H4 (cell line): ENCODE results near the gene KCNMB2. TPM values are rescaled to one million over a fixed set of nuclear protein-coding genes. Genes with fewer than 3 reads are reported as not detected.
"Not testable (repeated sequence)": the region's sequence is repeated elsewhere in the genome, so short reads cannot be mapped to it uniquely, and the experiment has no call there.

Experiments used
- DNase-seq: peaks from one replicate; pipeline ENCODE4 v3.0.0-alpha.2; 2015; ENCODE audit warnings: low spot score
- total RNA-seq: library from RNA; depleted of rRNA; stranded (reverse); fragments of >200 nt; shearing (Covaris generic); gene quantifications from 2 replicates; pipeline ENCODE4 v1.2.3, GENCODE V29; 2014

The KCNMB2 gene
- total RNA-seq, 1 experiment from 2014 or later: not detected

DNA sequence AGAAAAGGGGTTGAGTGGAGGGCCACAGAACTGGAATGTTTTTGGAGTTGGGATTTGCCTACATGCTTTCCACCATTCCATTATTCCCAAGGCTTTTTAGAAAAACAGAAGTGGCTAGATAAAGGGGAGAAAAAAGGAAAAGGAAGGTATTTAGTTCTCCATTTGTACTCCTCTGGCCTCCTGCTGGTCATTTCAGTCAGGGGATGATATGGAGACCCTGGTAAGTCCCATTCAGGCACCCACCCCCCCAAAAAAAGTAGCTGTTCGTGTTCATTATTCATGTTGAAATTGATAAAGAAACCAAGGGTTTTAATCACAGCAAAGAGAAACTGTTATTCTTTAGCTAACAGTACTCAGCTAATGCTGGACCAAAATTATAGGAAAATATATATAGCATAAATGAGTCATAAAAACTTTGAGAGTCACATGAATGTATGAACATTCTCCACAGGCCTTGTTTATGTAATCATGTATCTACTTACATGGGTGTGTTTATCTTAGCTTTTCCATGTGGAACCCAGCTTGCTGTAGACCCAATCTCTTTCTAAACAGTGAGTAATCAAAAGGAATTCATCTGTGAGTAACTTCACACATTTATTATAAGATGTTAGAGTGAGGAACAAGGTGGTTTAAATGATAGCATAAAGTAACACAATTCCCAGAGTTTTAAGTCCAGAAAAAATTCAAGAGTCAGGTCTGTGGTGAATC is 167.2 kb downstream of the KCNMB2 start:
- peak; percentile 97 for DNase-seq

DNA sequence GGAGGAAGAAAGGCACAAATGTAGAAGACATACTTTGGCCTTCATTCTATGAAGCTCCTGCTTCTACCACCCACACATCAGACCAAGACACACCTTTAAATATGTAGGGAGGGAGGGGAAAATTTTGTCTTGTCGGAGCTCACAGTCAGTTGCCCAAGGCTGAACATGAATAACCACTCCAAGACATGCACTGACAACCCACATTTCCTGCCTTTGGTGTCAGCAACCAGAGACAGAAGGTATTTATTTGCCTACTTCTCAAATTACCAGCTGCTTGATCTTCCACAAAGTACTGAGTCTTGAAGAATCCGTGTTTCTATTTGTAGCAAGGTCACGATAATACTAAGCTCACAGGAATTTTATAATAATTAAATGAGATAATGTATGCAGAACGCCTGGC is 169.7 kb downstream of the KCNMB2 start:
- DNase-seq: peak; percentile 86

DNA sequence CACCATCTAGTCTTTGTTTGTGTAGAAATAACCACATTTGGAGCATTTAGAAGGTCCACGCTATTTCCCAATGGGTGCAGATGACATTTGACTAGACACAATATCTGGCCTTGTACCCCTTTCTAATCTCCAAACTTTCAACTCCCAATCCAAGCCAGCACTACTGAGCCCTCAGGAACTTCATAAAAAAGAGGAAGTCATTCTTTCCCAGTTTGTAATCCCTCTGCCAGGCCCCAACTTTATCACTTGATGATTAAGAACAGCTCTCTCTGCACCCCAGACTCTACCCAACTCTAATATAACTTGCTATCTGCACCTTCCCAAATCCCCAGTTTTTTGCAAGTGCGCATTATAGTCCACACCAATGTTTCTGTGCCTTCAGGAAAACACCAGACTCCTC is 170.2 kb downstream of the KCNMB2 start:
- no peak for DNase-seq

DNA sequence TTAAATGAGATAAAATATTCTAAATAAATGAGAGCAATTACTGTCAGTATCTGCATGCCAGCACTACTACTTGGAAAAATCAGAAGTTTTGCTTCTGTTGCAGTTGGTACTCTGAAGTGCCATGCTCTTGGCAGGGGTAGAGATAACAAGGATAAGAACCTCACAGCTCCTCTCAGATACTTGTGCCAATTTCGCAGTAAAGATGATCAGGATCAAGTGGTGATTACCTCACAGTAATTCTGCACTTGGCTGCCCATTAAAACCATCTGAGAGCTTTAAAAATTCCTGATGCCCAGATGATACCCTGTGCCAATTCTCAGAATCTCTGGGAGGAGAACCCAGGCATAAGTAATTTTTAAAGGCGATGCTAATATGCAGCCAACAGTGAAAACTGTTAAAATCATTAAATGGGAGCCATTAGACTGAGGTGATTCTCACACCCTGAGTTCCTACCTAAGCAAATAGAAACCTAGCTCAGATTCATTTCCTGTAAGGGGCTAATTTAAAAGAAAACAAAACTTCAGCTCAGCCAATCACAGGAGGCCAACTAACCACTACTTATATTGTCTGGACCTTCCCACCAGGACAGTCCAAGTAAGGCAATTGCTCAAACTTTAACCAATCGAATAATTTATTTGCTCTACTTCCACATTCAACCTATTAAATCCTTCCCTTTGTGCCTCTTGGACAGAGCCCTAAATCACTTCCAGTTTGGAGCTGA is 171.2 kb downstream of the KCNMB2 start:
- peak; percentile 46 for DNase-seq

DNA sequence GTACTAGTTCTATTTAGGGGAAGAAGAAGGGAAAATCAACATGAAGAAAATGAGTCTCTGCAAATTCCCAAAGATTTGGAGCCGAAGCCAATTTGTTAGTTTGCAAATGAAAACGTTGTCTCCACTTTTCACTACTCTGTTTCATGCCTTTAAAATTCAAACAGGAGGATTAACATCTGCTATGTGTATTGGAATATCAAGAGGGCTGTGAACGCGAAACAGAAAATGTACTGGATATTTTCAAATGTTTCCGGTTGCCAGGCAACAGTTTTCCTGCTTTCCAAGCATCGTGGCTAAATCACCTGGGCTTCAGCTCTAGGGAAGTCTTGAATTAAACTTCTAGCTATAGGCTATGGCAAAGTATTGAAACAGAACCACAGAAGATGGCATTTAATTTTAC is 172.8 kb downstream of the KCNMB2 start:
- DNase-seq: no peak

DNA sequence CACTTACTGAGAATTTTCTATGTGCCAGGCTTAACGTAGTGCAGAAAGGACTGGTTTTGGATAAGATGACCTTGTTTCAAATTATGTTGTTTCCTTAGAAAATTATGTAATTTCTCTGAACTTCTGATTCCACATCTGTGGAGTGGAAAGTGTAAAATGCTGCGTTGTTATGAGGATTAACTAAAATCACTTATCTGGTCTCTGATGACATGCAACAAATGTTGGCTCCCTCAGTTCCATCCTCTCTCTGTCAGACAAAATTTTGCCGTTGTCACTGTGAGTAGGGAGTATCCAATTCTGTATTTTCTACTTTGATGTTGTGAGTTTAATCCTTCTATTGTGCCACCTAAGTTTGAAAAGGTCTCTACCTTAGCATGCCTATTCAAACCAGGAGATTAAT is 175.5 kb downstream of the KCNMB2 start:
- no peak for DNase-seq

DNA sequence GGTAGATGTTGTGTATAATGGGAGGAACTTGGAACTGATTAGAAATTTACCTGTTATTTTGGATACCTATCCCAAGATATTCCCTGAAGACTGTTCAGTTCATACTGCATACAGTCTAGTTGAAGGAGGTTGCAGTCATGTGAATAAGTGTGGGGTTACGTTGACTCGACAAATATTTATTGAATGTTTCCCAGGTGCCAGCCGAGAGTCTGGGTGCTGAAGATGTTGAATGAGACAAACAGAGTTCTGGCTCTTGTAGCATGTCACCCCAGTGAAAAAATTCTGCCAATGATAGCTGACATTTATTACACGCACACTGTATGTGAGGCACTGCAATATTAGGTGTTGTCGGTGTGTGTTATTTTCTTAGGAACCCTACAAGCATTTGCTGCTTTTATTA is 176.0 kb downstream of the KCNMB2 start:
- DNase-seq: no peak

DNA sequence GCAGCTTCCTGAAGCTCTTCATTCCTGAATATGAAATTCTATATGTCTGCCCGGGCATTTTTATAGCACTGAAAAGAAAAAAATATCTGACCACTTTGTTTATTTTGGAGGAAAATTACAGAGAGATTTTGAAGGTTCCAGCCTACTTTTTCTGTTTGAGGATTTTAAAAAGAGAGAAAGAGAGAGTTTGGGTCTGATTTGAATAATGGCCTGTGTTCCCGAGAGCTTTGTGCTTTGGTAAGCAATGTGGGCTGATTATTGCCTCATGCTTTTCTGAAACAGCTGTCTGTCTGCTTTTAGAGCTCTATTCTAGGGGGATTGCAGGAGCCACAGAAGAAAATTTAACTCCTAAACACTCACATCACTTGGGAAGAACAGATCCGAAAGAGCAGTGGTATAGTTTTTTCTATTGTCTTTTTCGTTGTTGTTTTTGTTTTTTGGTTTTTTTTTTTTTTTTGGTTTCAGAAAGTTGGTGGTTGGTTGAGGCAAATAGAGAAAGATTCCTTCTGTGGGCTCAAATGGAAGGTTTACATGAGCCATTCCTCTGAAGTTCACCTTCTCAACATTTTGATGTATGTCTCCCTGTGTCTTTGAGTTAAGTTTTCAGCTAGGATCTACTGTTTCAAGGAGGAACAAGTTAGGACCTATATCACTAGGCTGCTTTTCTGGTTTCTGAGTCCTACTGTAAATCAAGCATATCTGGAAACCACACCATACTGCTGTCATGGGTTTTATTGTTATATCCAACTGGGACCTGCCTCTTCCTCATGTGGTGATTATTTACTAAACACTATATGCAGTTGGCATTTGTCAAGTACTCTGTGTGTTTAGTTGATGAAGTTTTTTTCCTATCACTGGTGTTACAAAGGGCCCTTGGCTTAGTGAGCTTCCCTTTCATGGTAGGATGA is 178.9 kb downstream of the KCNMB2 start:
- DNase-seq: peak; percentile 39

DNA sequence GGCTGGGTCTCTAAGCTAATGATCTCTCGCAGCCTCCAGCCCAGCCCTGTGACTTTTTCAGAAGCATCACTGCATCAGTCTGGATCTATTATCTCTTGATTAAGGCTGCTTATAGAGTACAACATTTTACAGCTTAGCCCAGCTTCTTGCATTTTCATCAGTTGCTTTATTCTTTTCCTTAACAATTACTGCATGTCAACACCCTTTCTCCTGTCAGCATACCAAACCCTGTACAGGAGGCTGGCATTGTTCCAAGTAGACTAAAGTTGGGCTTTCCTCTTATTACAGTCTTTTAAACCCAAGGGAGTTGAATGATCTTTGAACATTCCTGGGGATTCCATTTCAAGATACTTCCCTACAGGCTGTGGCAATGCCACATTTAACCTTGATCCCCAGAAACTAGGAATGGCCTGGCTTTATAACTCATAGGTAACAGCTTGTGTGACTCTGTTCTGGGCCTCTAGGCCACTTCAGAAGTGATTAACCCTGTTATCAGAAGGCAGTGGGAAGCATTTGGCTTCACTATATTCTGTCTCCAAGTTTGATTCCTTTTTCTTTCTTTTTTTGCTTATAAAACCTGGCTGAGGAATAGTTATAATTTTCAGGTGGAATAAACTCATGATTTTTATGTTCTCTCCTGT is 182.9 kb downstream of the KCNMB2 start:
- DNase-seq: peak; percentile 17

DNA sequence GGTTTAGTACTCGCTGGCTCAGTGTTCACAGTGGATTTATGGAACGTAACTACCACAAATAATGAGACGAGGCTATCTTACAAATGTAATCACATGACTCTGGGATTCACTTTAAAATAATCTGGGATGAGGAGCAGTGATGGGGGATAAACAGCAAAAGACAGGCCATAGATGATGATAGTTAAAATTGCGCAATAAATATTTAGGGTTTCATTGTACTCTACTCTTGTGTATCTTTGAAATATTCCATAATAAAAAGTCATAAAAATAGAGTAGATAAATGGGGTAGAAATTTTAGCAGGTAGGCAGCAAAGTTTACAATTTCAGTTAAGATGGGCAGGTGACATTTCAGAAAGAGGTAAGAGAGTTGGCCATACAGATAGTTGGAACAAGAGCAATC is 196.6 kb downstream of the KCNMB2 start:
- no peak for DNase-seq

DNA sequence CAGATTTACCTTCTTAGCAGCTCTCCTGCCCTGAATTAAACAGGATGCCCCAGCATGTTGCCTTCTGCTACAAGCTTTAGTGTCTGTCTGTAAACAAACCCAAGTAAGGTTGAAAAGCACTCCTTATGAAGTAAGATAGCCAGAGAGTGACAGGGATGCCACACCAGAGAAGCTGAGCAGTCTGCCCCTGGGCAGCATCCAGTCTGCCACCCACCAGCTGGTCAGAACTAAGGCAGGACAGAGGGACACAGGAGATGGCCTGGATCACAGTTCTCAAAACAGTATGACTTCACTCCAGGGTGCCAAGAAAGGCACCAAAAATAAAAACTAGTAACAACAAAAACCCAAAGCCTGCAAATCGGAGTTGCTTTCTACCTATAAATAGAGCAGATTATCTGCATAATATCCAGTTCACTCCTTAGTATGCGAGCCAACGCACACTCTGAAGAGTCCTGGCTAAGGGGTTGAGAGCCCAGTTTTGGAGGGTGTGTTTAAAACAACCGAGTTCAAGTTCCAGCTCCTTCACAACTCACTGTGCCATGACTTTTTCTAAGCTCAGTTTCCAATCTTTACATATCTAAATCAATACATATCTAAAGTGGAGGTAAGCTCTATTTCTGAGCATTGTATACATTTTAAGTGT is 198.9 kb downstream of the KCNMB2 start:
- DNase-seq: no peak

DNA sequence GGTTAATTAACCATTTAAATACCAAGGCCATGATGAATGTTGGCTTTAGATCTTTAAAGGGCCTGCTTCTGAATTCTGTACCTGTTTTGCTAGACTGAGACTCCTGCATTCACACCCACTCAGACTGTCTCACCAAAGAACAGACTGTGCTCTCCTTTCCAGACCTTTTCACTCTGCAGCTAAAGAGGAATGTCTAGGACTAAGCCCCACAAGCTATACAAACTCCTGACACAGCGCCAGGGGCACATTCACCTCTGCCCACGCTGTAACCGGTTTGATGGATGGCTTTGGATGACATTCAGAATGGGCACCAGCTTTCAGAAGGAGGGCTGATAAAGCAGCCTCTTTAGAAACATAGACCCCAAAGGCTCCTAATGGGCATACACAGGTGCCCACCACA is 200.1 kb downstream of the KCNMB2 start:
- no peak for DNase-seq

DNA sequence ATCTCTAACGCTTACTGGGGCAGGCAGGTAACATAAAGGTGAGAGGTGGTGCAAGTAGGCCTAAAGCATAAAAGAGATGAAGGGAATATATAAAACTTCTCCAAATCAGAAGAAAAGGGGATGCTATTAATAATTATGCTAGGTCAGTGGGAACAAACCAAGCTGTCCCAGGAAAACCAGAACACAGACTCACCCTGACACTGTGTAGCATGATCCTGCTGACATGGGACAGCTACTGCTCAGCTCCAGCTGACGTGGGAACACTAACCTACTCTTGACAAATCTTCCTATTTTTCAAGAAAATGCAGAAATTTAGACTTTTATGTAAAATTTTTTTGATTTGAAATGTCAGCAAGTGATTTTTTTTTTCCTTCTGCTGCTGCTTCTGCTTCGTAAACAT is 203.5 kb downstream of the KCNMB2 start:
- no peak for DNase-seq

DNA sequence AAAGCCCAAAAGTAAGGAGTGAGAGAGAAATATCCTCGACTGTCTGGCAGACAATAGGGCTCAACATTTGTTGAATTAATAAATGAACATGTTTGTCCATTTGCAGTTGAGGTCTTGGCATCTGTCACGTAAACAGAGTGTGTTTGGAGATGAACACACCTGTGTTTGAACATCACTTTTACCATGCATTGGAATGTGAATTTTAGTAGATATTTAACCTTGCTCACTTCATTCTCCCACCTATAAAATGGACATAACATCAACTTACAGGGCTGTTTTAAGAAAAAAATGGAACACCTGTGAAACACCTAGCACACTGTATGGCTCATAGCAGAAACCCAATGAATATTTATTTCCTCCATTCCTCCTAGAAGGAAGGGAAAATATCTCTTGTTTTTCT is 204.8 kb downstream of the KCNMB2 start:
- DNase-seq: no peak

DNA sequence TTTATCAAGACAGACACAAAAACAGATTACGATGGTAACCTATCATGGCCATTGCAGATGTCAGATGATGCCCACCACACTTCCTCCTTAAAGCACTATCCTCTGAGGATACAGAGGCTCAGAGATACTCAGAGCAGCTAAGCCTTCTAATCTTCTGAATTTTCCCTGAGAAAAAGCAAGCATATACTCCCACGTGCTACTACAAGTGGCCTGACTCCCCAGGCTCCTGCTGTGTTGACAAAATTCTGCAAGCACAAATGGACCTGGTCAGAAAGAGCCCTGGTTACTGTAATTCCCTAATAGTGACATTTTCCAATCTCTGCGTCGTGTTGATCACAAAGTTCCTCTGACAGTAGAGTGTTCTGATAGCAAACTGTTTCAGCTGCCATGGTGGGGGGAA is 207.1 kb downstream of the KCNMB2 start:
- DNase-seq: no peak

DNA sequence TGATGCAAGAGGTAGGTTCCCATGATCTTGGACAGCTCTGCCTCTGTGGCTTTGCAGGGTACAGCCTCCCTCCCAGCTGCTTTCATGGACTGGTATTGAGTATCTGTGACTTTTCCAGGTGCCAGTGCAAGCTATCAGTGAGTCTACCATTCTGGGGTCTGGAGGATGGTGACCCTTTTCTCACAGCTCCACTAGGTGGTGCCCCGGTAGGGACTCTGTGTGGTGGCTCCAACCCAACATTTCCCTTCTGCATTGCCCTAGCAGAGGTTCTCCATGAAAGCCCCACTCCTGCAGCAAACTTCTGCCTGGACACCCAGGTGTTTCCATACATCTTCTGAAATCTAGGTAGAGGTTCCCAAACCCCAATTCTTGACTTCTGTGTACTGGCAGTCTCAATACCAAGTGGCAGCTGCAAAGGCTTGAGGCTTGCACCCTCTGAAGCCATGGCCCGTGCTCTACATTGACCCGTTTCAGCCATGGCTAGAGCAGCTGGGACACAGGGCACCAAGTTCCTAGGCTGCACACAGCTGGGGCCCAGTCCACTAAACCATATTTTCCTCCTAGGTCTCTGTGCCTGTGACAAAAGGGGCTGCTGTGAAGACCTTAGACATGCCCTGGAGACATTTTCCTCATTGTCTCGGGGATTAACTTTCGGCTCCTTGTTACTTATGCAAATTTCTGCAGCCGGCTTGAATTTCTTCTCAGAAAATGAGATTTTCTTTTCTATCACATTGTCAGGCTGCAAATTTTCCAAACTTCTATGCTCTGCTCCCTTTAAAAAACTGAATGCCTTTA is 209.8 kb downstream of the KCNMB2 start:
- DNase-seq: not testable (repeated sequence)

DNA sequence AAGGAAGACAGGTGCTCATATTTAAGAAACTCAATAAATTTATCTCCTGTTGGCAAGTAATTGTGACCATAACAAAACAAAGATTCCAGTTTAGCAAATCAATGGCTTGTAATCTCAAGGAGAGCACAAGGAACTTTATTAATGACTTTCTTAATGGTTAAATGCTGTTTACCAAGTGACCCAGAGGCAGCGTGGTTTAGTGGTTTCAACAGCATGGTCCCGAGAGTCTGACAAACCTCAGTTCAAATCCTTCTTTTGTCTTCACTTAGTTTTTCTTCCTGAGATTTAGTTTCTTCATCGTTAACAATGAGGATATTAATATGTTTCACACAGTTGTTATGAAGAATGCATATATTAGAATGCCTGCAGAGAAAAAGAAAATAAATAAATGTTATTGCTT is 212.6 kb downstream of the KCNMB2 start:
- no peak for DNase-seq

DNA sequence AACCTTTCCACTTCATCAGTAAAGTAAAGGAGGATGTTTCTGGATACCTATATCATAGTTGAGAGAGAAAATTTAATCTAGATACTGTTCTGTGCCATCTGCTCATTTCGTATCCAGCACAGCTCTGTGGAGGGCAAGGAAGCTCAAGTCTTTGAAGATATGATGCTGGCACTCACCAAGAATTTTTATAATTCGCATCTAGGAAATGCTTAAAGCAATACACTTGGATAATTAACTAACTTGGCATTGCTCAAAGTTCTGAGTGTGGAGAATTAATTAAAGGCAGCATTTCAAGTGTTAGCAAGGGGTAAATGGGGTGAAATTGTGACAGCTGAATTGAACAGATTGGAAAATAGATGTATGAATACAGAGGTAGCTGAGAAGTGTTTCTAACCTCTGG is 213.2 kb downstream of the KCNMB2 start:
- DNase-seq: no peak

DNA sequence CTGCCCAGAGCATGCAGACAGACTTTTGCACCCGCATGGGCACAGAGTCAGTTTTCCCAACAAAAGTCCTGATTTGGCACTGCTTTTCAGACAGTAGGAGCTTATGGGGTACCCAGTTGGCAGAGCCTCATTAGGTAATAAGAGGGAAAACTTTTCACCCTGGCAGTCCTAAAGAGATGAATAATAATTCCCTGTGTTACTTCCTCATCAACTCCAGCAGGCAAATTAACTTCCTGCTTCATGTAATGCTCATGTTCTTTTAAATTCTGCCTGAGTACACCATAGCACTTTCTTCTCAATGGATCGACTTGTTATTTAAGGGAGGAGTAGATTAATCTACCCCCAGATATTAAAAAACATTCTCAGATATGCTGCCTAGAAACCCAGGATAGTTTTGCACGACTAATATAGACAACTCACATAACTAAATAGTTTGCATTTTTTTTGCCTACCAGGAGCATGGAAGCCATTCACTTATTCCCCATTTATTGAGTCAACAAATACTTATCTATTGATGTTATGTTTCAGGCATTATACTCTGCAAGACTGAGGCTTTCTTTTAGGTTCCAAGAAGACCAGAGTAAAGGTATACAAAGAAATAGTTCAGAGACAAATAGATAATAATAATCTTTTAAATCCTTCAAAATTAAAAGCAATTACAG is 214.5 kb downstream of the KCNMB2 start:
- no peak for DNase-seq

DNA sequence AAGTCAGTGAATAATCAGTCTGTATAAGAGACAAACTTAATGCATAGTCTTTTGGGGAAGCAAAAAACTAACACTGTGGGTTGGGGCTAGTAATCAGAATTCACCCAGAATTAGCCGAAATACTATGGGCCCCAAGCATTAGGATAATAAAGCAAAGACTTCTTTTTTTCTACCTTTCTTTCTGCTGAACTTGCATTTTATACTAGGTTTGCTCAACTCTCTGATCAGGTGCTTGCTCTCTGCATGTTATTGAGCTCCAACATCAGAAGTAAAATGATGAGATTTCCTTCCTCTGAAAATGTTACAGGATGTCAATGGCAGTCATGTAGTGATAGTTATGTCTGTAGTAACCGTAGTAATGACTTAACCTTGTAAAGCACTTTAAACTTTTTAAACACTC is 216.6 kb downstream of the KCNMB2 start:
- no peak for DNase-seq
